Measurements from ENCODE around the gene CHMP5.

CHMP5 gene

GRCh38 chr9:33277484-33277883, 12.6 kb downstream of the CHMP5 start:
- peaks cover 18% of the 10 kb centered on the region for H3K4me1 Mint-ChIP-seq (ENCODE audit: low read depth)
- H3K36me3 Mint-ChIP-seq (ENCODE audit: low read depth): peaks cover 86% of the 10 kb centered on the region
- H3K9me3 Mint-ChIP-seq: no peaks in the 10 kb centered on the region
- H3K27ac Mint-ChIP-seq: peak overlapping the region; percentile 40
- DNase-seq: no peak
- no peak overlapping the region for H3K4me3 Mint-ChIP-seq
- no peaks in the 10 kb centered on the region for H3K27me3 Mint-ChIP-seq

DNA sequence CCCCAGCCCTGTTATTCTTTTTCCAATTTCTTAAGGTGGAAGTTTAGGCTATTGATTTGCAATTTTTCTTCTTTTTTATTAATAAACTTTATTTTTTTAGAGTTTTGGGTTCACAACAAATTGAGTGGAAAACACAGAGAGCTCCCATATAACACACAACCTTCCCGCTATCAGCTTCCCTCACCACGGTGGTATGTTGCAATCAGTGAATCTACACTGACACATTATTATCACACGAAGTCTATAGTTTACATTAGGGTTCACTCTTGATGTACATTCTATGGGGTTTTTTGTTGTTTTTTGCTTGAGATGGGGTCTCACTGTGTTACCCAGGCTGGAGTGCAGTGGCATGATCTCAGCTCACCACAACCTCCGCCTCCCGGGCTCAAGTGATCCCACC, 20.7 kb downstream of the CHMP5 start:
- Mint-ChIP-seq H3K4me1 (ENCODE audit: low read depth) (peaks cover 21% of the 10 kb centered on the region), H3K27me3 (no peaks in the 10 kb centered on the region), H3K4me3 (no peak overlapping the region), H3K36me3 (ENCODE audit: low read depth) (peaks cover 38% of the 10 kb centered on the region), H3K27ac (no peak overlapping the region), H3K9me3 (no peaks in the 10 kb centered on the region)
- DNase-seq: no peak

DNA sequence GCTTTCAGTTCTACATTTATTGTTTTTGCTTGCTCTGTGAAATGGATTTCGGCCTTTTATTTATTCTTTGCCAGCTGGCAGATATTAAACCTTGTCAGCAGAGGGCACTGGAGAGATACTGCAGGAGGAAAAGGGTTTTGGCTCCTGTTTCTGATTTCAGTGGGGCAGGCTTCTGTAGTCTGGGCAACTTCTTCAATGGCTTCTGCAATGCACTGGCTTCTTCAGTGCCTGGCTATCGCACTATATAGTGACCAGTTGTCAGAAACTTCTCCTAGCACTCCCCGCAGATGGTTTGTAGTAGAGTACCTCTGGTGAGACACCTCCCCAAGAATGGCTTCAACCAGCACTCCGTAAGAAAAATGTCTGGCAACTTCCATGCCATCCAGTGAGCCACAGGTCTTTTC, 22.2 kb downstream of the CHMP5 start:
- Mint-ChIP-seq H3K27ac (peak overlapping the region; percentile 76), H3K36me3 (ENCODE audit: low read depth) (peaks cover 41% of the 10 kb centered on the region), H3K4me1 (ENCODE audit: low read depth) (peaks cover 32% of the 10 kb centered on the region), H3K4me3 (no peak overlapping the region), H3K27me3 (no peaks in the 10 kb centered on the region), H3K9me3 (no peaks in the 10 kb centered on the region)
- DNase-seq: peak; percentile 46

GRCh38 chr9:33288235-33288634, 23.4 kb downstream of the CHMP5 start:
- no peak for DNase-seq
- peaks cover 44% of the 10 kb centered on the region for H3K4me1 Mint-ChIP-seq (ENCODE audit: low read depth)
- H3K4me3 Mint-ChIP-seq: no peak overlapping the region

GRCh38 chr9:33288828-33289483, 24.1 kb downstream of the CHMP5 start:
- peak overlapping the region; percentile 92 for H3K4me3 Mint-ChIP-seq
- peaks cover 51% of the 10 kb centered on the region for H3K4me1 Mint-ChIP-seq (ENCODE audit: low read depth)
- peaks cover 50% of the 10 kb centered on the region for H3K36me3 Mint-ChIP-seq (ENCODE audit: low read depth)
- no peaks in the 10 kb centered on the region for H3K9me3 Mint-ChIP-seq
- H3K27ac Mint-ChIP-seq: peak overlapping the region; percentile 100
- no peak for DNase-seq
- H3K27me3 Mint-ChIP-seq: no peaks in the 10 kb centered on the region

More at GRCh38 chr9:33288235-33288634, 23.4 kb downstream of the CHMP5 start:
- no peaks in the 10 kb centered on the region for H3K9me3 Mint-ChIP-seq
- peak overlapping the region; percentile 100 for H3K27ac Mint-ChIP-seq
- no peaks in the 10 kb centered on the region for H3K27me3 Mint-ChIP-seq
- H3K36me3 Mint-ChIP-seq (ENCODE audit: low read depth): peaks cover 42% of the 10 kb centered on the region

DNA sequence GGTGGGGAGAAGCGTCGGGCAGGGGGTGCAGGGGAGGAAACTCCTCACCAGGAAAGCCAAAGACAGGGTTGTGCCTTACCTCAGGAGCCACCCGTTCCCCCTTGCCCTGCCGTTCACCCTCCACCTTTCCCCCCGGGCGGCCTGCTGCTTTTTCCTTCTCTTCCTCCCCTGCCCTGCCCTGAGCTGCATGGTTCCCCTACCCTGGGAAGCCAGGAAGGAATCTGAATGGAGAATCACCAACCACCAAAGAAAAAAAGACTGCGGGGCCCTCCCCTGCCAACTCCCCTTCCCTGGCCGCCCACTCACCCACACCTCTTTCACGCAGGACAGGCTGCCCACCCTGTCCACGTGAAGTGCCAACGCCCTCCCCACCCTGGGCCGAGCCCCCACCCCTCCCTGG, 24.6 kb downstream of the CHMP5 start:
- H3K9me3 Mint-ChIP-seq: no peaks in the 10 kb centered on the region
- peak overlapping the region; percentile 92 for H3K4me3 Mint-ChIP-seq
- DNase-seq: peak; percentile 70
- no peaks in the 10 kb centered on the region for H3K27me3 Mint-ChIP-seq
- peaks cover 56% of the 10 kb centered on the region for H3K4me1 Mint-ChIP-seq (ENCODE audit: low read depth)
- H3K27ac Mint-ChIP-seq: peak overlapping the region; percentile 100
- peaks cover 54% of the 10 kb centered on the region for H3K36me3 Mint-ChIP-seq (ENCODE audit: low read depth)

DNA sequence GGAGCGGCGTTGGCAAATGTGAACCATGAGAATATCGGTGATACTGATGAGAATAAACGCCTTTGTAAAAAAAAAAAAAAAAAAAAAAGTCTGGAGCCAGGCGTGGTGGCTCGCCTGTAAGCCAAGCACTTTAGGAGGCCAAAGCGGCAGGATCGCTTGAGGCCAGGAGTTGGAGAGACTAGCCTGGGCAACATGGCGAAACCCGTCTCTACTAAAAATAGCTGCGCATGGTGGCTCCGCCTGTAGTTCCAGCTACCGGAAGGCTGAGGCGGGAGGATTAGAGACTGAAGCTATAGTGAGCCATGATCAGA, 25.0 kb downstream of the CHMP5 start:
- no peak for DNase-seq
- H3K9me3 Mint-ChIP-seq: no peaks in the 10 kb centered on the region
- H3K4me3 Mint-ChIP-seq: peak overlapping the region; percentile 92
- peaks cover 54% of the 10 kb centered on the region for H3K36me3 Mint-ChIP-seq (ENCODE audit: low read depth)
- H3K27ac Mint-ChIP-seq: peak overlapping the region; percentile 100
- no peaks in the 10 kb centered on the region for H3K27me3 Mint-ChIP-seq
- H3K4me1 Mint-ChIP-seq (ENCODE audit: low read depth): peaks cover 60% of the 10 kb centered on the region

DNA sequence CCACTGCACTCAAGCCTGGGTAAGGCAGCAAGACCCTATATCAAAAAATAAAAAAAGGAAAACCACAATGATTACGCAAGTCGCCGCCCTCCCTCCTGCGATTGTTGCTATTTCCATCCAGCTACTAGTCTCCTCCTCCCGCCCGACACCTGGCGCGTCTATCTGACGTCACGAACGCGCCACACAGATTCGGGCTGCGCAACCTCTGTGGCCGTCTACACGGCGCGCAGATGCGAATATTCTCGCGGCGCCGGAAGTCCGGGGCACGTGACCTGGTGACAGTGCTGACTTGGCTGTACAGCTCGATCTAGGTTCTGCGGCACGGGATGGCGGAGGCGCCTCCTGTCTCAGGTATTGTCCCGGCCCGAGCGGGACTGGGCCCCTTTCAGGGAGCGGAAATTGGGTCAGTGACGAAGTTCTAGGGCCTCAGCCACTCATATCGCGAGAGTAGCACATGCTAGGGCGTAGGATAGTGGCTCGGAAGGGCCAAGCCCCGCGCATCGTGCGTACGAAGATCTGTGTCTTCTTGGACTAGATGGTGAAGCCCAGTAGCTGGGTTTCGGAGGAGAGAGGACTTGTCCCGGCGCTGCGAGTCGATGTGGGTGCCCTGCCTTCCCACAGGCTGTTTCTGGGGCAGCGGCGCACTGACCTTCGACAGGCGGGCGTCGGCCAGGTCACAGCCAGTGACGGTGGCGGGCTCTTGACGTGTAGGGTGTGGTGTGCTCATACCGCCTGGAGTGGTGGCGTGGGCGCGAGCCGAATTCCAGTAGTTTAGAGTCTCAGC, 25.6 kb downstream of the CHMP5 start, which contains the start of gene NFX1:
Gene NFX1 (plus strand): TSS at position 270 of the 784 bp plus-strand sequence. CDS start 57 bp downstream, at position 327.
- Mint-ChIP-seq H3K27me3 (no peaks in the 10 kb centered on the region), H3K27ac (peak within 1 kb of the TSS; percentile 100), H3K4me3 (peak within 1 kb of the TSS; percentile 92), H3K9me3 (no peaks in the 10 kb centered on the region), H3K36me3 (ENCODE audit: low read depth) (peaks cover 56% of the 10 kb centered on the region), H3K4me1 (ENCODE audit: low read depth) (peaks cover 64% of the 10 kb centered on the region)
- DNase-seq: peak; percentile 99

GRCh38 chr9:33291031-33291397, 26.2 kb downstream of the CHMP5 start:
- no peaks in the 10 kb centered on the region for H3K9me3 Mint-ChIP-seq
- peaks cover 60% of the 10 kb centered on the region for H3K36me3 Mint-ChIP-seq (ENCODE audit: low read depth)
- DNase-seq: no peak
- peaks cover 68% of the 10 kb centered on the region for H3K4me1 Mint-ChIP-seq (ENCODE audit: low read depth)
- peak overlapping the region; percentile 100 for H3K27ac Mint-ChIP-seq
- H3K27me3 Mint-ChIP-seq: no peaks in the 10 kb centered on the region
- H3K4me3 Mint-ChIP-seq: peak overlapping the region; percentile 92

DNA sequence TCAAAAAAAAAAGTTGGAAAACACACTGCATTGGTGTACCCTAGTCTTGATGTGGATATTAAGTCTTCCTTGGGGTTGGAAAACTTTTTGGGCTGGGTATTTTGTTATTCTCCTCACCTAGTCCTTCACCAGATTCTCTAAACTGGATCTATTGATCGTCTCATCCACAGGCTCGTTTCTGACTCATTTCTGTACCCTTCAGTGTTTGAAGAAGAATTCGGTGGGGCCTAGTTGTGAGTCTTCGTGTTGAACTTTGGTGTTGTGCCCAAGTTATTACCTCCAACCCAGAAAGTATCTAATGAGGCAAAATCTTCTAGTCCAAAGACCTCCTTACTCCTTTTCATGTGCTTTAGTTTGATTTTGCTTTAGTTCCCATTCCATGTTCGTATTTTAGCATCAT, 27.1 kb downstream of the CHMP5 start:
- DNase-seq: no peak
- Mint-ChIP-seq H3K27ac (peak overlapping the region; percentile 100), H3K4me1 (ENCODE audit: low read depth) (peaks cover 75% of the 10 kb centered on the region), H3K27me3 (no peaks in the 10 kb centered on the region), H3K9me3 (no peaks in the 10 kb centered on the region), H3K4me3 (peak overlapping the region; percentile 92), H3K36me3 (ENCODE audit: low read depth) (peaks cover 65% of the 10 kb centered on the region)

DNA sequence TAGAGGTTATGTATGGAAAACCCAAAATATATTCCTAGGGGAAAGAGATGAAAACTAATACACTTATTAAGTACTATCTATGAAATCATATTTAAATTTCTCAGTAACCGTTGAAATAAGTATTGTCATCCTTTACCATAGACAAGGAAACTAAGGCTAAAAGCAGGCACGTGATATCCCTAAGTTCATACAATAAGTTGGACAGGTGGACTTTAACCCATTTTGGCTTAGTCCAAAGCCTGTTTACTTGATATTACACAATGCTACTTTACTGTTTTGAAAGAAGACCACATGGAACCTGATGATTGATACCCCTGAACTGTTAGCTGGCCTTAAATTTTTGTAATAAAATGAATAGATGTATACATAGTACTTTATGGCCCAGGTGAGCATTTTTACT, 28.9 kb downstream of the CHMP5 start:
- Mint-ChIP-seq H3K36me3 (ENCODE audit: low read depth) (peaks cover 84% of the 10 kb centered on the region), H3K4me3 (no peak overlapping the region), H3K27ac (peak overlapping the region; percentile 37), H3K9me3 (no peaks in the 10 kb centered on the region), H3K4me1 (ENCODE audit: low read depth) (peaks cover 82% of the 10 kb centered on the region), H3K27me3 (no peaks in the 10 kb centered on the region)
- DNase-seq: no peak

DNA sequence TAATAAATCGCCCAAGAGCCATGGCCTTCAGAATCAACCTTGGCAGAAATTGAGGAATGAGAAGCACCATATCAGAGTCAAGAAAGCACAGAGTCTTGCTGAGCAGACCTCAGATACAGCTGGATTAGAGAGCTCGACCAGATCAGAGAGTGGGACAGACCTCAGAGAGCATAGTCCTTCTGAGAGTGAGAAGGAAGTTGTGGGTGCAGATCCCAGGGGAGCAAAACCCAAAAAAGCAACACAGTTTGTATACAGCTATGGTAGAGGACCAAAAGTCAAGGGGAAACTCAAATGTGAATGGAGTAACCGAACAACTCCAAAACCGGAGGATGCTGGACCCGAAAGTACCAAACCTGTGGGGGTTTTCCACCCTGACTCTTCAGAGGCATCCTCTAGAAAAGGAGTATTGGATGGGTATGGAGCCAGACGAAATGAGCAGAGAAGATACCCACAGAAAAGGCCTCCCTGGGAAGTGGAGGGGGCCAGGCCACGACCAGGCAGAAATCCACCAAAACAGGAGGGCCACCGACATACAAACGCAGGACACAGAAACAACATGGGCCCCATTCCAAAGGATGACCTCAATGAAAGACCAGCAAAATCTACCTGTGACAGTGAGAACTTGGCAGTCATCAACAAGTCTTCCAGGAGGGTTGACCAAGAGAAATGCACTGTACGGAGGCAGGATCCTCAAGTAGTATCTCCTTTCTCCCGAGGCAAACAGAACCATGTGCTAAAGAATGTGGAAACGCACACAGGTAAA, 30.0 kb downstream of the CHMP5 start:
- Mint-ChIP-seq H3K27me3 (no peaks in the 10 kb centered on the region), H3K36me3 (ENCODE audit: low read depth) (peaks cover 95% of the 10 kb centered on the region), H3K27ac (peak overlapping the region; percentile 85), H3K4me3 (peak overlapping the region; percentile 43), H3K4me1 (ENCODE audit: low read depth) (peaks cover 86% of the 10 kb centered on the region), H3K9me3 (no peaks in the 10 kb centered on the region)
- DNase-seq: no peak

DNA sequence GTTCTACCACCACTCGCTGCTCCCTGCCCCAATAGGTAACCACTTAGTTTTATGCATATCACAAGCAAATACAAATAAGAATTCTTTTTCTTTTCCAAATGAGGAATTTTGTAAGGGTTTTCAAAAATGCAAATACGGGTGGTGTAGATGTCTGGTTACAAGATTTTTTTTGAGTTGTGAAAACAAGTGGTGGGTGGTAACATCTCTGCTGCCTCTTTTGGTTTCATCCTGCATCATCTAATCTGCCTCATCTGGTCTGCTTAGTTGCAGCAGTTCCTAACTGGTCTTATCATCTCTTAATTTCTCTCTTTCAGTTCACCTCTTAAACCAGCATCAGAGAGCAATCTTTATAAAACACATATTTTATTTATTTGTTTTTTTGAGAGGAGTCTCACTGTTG, 30.7 kb downstream of the CHMP5 start:
- H3K36me3 Mint-ChIP-seq (ENCODE audit: low read depth): peaks cover 98% of the 10 kb centered on the region

DNA sequence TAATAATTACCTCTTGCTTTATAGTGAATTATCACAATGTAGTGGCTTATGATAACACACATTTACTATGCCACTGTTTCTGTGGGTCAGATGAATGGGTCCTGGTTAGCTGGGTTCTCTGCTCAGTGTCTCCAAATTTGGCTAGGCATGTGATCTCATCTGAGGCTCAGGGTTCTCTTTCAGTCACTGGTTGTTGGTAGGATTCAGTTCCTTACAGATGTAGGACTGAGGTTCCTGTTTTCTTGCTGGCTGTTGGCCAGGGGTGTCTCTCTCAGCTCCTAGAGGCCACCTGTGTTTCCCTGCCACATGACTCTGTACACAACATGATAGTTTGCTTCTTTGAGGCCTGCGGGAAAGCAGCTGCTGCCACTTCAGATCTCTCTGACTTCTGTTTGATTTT, 32.6 kb downstream of the CHMP5 start:
- Mint-ChIP-seq H3K4me3 (peak overlapping the region; percentile 59), H3K27me3 (no peaks in the 10 kb centered on the region), H3K4me1 (ENCODE audit: low read depth) (peaks cover 77% of the 10 kb centered on the region), H3K36me3 (ENCODE audit: low read depth) (peaks cover 97% of the 10 kb centered on the region), H3K27ac (peak overlapping the region; percentile 83), H3K9me3 (no peaks in the 10 kb centered on the region)
- DNase-seq: no peak

More for the DNA sequence above, 30.7 kb downstream of the CHMP5 start:
- Mint-ChIP-seq H3K4me3 (peak overlapping the region; percentile 53), H3K27me3 (no peaks in the 10 kb centered on the region), H3K27ac (peak overlapping the region; percentile 80), H3K9me3 (no peaks in the 10 kb centered on the region), H3K4me1 (ENCODE audit: low read depth) (peaks cover 88% of the 10 kb centered on the region)
- no peak for DNase-seq

Data from activated T-cell treated with anti-CD3 and anti-CD28 coated beads, Interleukin-2, amount 50 U/mL, for 24 hours (primary cell).